ENCODE data around the gene ACTA1.

The ACTA1 gene

GRCh38 chr1:229440851-229441537, 7.1 kb upstream of the ACTA1 start:
- TF ChIP-seq PATZ1 (CRISPR knock-in tag; IDR thresholded peaks at IDR 0.05; ENCODE audit: borderline replicate concordance): no peak
- TF ChIP-seq POU6F1 (CRISPR knock-in tag; IDR thresholded peaks at IDR 0.05; ENCODE audit: borderline replicate concordance, low read depth): no peak
- TF ChIP-seq RARB (CRISPR knock-in tag; IDR thresholded peaks at IDR 0.05): no peak
- TF ChIP-seq CSRNP3 (CRISPR knock-in tag; IDR thresholded peaks at IDR 0.05): no peak
- TF ChIP-seq TCF4 (CRISPR knock-in tag; IDR thresholded peaks at IDR 0.05; ENCODE audit: borderline replicate concordance): no peak
- no peak for TF ChIP-seq ZNF565 (CRISPR knock-in tag; conservative IDR thresholded peaks at IDR 0.05; ENCODE audit: low read depth)
- TF ChIP-seq ESRRG (CRISPR knock-in tag; IDR thresholded peaks at IDR 0.05): no peak
- TF ChIP-seq ZFP3 (CRISPR knock-in tag; IDR thresholded peaks at IDR 0.05): no peak
- no peak for TF ChIP-seq ISL1 (CRISPR knock-in tag; IDR thresholded peaks at IDR 0.05)
- TF ChIP-seq ARNTL (CRISPR knock-in tag; IDR thresholded peaks at IDR 0.05; ENCODE audit: borderline replicate concordance, low read depth): no peak
- no peak for TF ChIP-seq ZFP30 (CRISPR knock-in tag; IDR thresholded peaks at IDR 0.05)
- TF ChIP-seq GLIS3 (CRISPR knock-in tag; IDR thresholded peaks at IDR 0.05): no peak
- no peak for TF ChIP-seq ZC3H10 (CRISPR knock-in tag; IDR thresholded peaks at IDR 0.05)
- no peak for TF ChIP-seq PPARA (CRISPR knock-in tag; IDR thresholded peaks at IDR 0.05; ENCODE audit: borderline replicate concordance)
- no peak for TF ChIP-seq BACH2 (CRISPR knock-in tag; IDR thresholded peaks at IDR 0.05; ENCODE audit: borderline replicate concordance)
- no peak for TF ChIP-seq SNAI2 (CRISPR knock-in tag; IDR thresholded peaks at IDR 0.05)
- no peak for TF ChIP-seq TSHZ2 (CRISPR knock-in tag; IDR thresholded peaks at IDR 0.05)
- no peak for TF ChIP-seq ZNF70 (CRISPR knock-in tag; IDR thresholded peaks at IDR 0.05)
- no peak for TF ChIP-seq ZNF8 (CRISPR knock-in tag; IDR thresholded peaks at IDR 0.05)
- peak; percentile 64 for ATAC-seq

- no peak for ATAC-seq
- TF ChIP-seq TCF4 (CRISPR knock-in tag; IDR thresholded peaks at IDR 0.05; ENCODE audit: borderline replicate concordance) (no peak), POU6F1 (CRISPR knock-in tag; IDR thresholded peaks at IDR 0.05; ENCODE audit: borderline replicate concordance, low read depth) (no peak), SNAI2 (CRISPR knock-in tag; IDR thresholded peaks at IDR 0.05) (no peak)
Observed at GRCh38 chr1:229438021-229438420, 4.1 kb upstream of the ACTA1 start.

GRCh38 chr1:229437443-229437842, 3.5 kb upstream of the ACTA1 start:
- no peak; the same call in 2 of the 3 replicates for ATAC-seq
- TF ChIP-seq BACH2 (CRISPR knock-in tag; IDR thresholded peaks at IDR 0.05; ENCODE audit: borderline replicate concordance) (no peak), POU6F1 (CRISPR knock-in tag; IDR thresholded peaks at IDR 0.05; ENCODE audit: borderline replicate concordance, low read depth) (no peak), ESRRG (CRISPR knock-in tag; IDR thresholded peaks at IDR 0.05) (no peak), SNAI2 (CRISPR knock-in tag; IDR thresholded peaks at IDR 0.05) (no peak), TCF4 (CRISPR knock-in tag; IDR thresholded peaks at IDR 0.05; ENCODE audit: borderline replicate concordance) (no peak), ZFP3 (CRISPR knock-in tag; IDR thresholded peaks at IDR 0.05) (no peak), CSDC2 (CRISPR knock-in tag; IDR thresholded peaks at IDR 0.05) (no peak), ZC3H10 (CRISPR knock-in tag; IDR thresholded peaks at IDR 0.05) (no peak), ZNF565 (CRISPR knock-in tag; conservative IDR thresholded peaks at IDR 0.05; ENCODE audit: low read depth) (no peak), ZNF8 (CRISPR knock-in tag; IDR thresholded peaks at IDR 0.05) (no peak), ZNF70 (CRISPR knock-in tag; IDR thresholded peaks at IDR 0.05) (no peak), PATZ1 (CRISPR knock-in tag; IDR thresholded peaks at IDR 0.05; ENCODE audit: borderline replicate concordance) (no peak)
